Non-pigmented ciliary epithelial cell (primary cell): ENCODE data around the gene ACMSD.
A peak's percentile ranks its signal among the peaks of the same experiment; 100 is the strongest.
"Not testable (repeated sequence)": the region's sequence is repeated elsewhere in the genome, so short reads cannot be mapped to it uniquely, and the experiment has no call there.

Experiments
- DNase-seq: peaks from one replicate; pipeline ENCODE4 v3.0.0-alpha.2; 2010; ENCODE audit warnings: low read depth

Gene ACMSD

DNA sequence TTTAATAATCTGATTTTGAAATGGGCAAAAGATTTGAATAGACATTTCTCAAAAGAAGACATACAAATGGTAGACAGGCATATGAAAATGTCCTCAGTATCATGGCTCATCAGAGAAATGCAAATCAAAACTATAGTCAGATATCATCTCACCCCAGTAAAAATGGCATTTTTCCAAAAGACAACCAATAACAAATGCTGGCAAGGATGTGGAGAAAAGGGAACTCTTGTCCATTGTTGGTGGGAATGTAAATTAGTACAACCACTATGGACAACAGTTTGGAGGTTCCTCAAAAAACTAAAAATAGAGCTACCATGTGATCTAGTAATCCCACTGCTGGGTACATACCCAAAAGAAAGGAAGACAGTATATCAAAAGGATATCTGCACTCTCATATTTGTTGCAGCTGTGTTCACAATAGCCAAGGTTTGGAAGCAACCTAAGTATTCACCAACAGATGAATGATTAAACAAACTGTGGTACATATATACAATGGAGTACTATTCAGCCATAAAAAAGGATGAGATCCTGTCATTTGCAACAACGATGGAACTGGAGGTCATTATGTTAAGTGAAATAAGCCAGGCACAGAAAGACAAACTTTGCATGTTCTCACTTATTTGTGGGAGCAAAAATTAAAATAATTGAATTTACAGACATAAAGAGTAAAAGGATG is 69.2 kb downstream of the ACMSD start:
- not testable (repeated sequence) for DNase-seq

GRCh38 chr2:134910763-134911399 is 72.5 kb downstream of the ACMSD start:
- no peak for DNase-seq

DNA sequence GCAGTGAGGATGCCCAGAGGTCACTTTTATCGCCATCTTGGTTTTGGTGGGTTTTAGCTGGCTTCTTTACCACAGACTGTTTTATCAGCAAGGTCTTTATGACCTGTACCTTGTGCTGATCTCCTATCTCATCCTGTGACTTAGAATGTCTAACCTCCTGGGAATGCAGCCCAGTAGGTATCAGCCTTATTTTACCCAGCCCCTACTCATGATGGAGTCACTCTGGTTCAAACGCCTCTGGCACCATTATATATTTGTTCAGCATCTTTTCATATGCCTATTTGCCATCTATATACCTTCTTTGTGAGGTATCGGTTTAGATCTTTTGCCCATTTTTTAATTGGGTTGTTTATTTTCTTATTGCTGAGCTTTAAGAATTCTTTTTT is 73.0 kb downstream of the ACMSD start:
- no peak for DNase-seq

- DNase-seq, result no peak
Observed at GRCh38 chr2:134912361-134912760, 73.9 kb downstream of the ACMSD start.

- no peak for DNase-seq
Observed at GRCh38 chr2:134917360-134917865, 79.0 kb downstream of the ACMSD start.

DNA sequence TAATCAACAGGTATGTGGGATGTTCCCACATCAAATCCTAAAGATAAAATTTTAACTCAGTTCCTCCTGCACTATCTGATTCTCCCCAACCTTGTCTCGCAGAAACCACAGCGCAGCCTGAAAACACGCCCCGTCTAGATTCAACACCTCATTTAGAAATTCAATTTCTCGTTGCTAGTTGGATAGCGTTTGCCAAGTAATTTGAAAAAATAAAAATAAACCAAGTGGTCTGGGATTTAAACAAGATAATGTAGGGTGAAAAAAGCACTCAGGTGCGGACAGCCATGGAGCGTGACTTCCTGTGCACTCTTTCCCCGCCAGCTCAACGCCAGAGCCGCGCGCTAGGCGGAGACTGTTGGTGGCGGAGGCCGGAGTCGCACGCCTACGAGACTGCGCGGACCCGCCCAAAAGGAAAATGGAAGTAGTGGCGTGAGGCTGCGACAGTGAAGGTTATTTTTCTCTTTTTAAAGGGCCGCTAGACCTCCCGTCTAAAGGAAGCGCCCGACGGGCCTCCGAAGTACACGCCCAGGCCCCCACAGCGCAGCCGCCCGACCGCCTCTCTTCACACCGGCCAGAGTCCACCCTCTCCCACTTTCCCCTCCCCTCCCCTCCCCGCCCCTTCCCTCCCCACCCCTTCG is 79.6 kb downstream of the ACMSD start:
- no peak for DNase-seq

GRCh38 chr2:134918526-134919340 is 80.3 kb downstream of the ACMSD start, which contains the start of gene CCNT2:
CCNT2 (plus strand) TSS chr2:134918822; CDS start chr2:134918855, 33 bp downstream.
- DNase-seq, result peak; percentile 91

- no peak for DNase-seq
Observed at GRCh38 chr2:134919341-134920210, 81.2 kb downstream of the ACMSD start.

- no peak for DNase-seq
Observed at GRCh38 chr2:134924912-134925311, 86.5 kb downstream of the ACMSD start.

DNA sequence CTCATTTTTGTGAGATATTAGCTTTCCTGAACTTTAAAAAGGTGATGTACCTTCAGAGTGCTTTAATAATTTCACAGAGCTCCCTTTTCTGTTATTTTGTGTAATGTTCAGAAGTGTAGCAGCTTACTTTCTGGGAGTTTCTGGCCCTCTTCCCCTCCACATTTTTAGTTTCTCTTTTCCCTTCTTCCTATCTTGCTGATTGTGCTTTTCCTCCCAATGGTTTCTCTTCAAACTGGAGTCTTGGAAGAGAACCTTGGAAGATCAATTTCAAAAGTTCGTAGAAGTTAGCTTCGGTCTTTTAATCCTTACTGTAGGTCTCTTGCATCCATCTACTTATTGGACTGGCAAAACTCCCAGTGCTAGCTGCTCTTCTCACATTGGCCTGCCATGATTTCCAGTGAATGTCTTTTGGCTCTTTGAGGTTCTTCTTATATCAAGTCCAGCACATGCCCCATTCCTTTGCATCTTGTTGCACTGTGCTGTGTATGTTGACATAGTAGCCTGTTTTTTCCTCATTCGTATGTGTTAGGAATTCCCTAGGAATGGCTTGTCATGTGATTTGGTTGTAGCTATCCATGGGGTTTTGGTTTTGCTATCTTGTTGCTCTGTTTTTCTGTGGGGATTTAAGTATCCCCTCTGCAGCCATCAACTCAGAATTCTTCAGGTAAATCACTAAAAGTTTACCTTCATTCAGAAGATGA is 88.0 kb downstream of the ACMSD start:
- no peak for DNase-seq

GRCh38 chr2:134927195-134927594 is 88.8 kb downstream of the ACMSD start:
- no peak for DNase-seq

DNA sequence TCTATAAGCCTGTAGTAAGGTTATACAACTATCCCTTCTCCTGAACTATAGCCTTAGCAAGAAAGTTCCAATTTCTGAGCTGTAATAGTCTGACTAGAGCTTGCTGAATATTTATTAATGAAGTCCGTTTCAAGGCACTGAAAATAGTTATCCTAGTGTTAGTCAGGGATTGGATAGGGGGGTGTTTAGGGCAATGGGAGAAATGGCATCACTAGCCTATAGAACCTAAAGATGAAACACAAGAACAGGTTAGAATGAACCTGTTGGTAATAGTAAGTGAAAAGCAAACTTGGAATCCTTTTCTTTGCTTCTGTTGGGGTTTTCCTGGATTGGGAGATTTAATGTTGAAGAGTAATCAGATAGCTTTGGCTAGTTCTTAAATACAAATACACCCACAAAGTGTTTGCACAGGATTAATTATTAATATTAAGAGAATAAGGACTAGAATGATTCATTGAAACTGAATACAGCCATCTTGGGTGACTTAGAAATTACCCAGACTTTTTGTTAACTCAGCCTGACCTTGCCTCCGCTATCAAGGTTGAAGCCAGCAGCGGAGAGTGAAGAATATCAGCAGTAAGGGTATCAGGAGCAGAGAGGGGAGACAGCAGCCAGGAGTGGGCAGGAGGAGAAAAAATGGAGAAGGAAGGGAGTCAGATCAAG is 94.6 kb downstream of the ACMSD start:
- DNase-seq, result no peak

DNA sequence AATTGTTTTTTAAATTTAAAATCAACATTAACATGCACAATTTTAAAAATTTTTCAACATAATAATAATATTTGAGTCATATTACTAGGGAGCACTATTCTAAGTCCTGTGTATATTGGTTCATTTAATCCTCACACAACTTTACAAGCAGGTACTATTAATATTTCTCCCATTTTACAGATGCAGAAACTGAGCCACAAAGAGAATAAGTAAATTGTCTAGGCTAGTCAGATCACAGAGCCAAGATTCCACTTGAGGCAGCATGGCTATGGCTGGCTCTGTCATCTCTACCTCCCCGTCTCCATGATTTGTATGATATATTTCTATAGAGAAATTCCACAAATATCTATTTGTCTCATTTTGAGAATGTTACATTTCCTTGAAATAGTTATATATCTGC is 95.3 kb downstream of the ACMSD start:
- no peak for DNase-seq

DNA sequence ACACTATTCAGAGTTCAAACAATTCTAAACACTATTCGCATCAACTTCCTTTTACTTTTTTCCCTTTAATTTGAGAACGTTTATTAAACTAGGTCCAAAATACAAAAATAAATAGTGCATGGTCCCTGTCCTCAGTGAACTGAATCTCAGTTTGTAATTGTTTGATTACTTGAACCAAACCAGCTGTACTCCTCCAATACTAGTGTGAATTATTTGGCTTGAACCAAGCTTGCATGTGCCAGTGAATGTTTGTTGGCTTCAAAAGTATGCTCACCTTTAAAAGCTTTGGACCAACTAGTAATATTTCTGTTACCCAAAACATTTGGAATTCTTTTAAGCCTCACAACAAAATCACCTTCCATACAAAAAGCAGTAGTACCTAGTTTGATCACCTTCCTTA is 95.7 kb downstream of the ACMSD start:
- DNase-seq, result no peak

- DNase-seq, result no peak
Observed at GRCh38 chr2:134934641-134935040, 96.2 kb downstream of the ACMSD start.

DNA sequence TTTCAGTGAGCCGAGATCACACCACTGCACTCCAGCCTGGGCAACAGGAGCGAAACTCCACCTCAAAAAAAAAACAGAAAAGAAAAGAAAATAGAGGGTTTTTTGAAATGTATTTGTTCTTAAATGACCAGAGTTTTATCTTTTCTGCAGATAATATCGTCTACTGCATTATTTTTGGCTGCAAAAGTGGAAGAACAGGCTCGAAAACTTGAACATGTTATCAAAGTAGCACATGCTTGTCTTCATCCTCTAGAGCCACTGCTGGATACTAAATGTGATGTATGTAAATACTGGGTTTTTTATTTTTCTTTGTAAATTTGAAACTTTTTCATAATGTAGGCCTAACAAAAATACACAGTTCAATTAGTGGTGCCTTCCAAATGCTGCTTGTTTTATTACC is 98.3 kb downstream of the ACMSD start:
- DNase-seq, result no peak

GRCh38 chr2:134943540-134943939 is 105.1 kb downstream of the ACMSD start:
- DNase-seq, result no peak

DNA sequence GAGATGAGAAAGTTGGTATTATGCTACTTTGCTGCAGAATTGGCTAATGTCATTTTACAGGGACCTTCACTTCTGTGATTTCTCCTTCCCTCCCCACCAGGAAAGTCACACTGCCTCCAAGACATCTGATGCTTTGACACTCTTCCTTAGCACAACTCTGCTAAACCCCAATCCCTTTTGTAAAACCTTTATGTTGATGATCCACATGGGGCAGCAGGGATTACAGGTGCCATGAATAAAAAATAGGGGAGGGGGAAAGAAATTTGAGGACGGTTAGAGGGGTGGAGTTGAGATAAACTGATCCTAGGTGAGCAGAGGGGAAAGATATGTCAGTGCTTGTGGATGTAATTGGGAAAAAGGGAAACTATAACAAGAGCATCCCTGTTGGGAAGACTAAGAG is 106.6 kb downstream of the ACMSD start:
- DNase-seq, result no peak

DNA sequence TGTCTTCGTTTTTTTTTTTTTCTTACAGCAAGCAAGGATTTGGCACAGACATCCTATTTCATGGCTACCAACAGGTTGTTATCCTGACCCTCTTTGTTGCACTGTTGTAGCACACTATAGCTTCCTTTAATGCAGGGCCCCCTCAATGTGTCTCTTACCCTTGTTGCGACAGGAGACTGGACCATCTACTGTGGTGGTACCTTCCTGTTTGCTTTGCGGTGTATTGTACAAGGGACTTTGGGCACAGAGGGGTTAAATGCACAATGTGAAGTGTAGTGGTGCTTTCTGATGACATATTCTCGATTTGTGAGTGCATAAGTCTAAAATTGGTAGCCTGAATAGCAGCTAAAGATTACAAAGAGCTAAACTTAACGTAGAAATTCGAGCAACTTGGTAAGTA is 107.7 kb downstream of the ACMSD start:
- DNase-seq, result no peak
